Stimulated activated effector memory CD8-positive, alpha-beta T cell treated with anti-CD3 and anti-CD28 coated beads, Interleukin-12 subunit alpha, Interleukin-12 subunit beta, amount 100 ng/mL, for 72 hours (primary cell): Measurements from ENCODE around the gene GNAT2.

Experiments
- ATAC-seq: fragments of 150-1000 bp; cut with Tn5 transposase; 2 replicates; pipeline ENCODE4 v1.10.0; 2021
- DNase-seq, 2 donors: peaks; one replicate each; pipeline ENCODE4 v3.0.0; 2021 to 2022; ENCODE audit warnings: low spot score in 2 of 2
- H3K27ac Mint-ChIP-seq: one replicate; pipeline ENCODE4 v1.8.0; 2022; ENCODE audit warnings: mild to moderate bottlenecking, mixed read lengths
- H3K36me3 Mint-ChIP-seq: one replicate; pipeline ENCODE4 v1.8.0; 2022; ENCODE audit warnings: mild to moderate bottlenecking, mixed read lengths
- H3K4me1 Mint-ChIP-seq: one replicate; pipeline ENCODE4 v1.8.0; 2022; ENCODE audit warnings: mixed read lengths
- H3K4me3 Mint-ChIP-seq: one replicate; pipeline ENCODE4 v1.8.0; 2022; ENCODE audit warnings: mild to moderate bottlenecking, mixed read lengths
- H3K9me3 Mint-ChIP-seq: one replicate; pipeline ENCODE4 v1.8.0; 2022; ENCODE audit warnings: mixed read lengths

GNAT2 gene

GRCh38 chr1:109611308-109611990 lies 8.0 kb downstream of the GNAT2 start:
- H3K27ac Mint-ChIP-seq = no peak overlapping the region
- no peaks in the 10 kb centered on the region for H3K9me3 Mint-ChIP-seq
- DNase-seq = no peak
- ATAC-seq = no peak
- no peak overlapping the region for H3K4me3 Mint-ChIP-seq
- H3K4me1 Mint-ChIP-seq = peaks cover 9% of the 10 kb centered on the region
- H3K36me3 Mint-ChIP-seq = no peaks in the 10 kb centered on the region

GRCh38 chr1:109610609-109611307 lies 8.7 kb downstream of the GNAT2 start:
- Mint-ChIP-seq H3K9me3 (no peaks in the 10 kb centered on the region), H3K27ac (no peak overlapping the region)

GRCh38 chr1:109609881-109610280 lies 9.5 kb downstream of the GNAT2 start:
- DNase-seq = no peak
- H3K9me3 Mint-ChIP-seq = no peaks in the 10 kb centered on the region
- ATAC-seq = no peak
- no peaks in the 10 kb centered on the region for H3K36me3 Mint-ChIP-seq
- no peak overlapping the region for H3K4me3 Mint-ChIP-seq
- no peaks in the 10 kb centered on the region for H3K4me1 Mint-ChIP-seq
- no peak overlapping the region for H3K27ac Mint-ChIP-seq

More at GRCh38 chr1:109610609-109611307, 8.7 kb downstream of the GNAT2 start:
- DNase-seq (no peak), ATAC-seq (no peak)
- H3K36me3 Mint-ChIP-seq = no peaks in the 10 kb centered on the region
- H3K4me3 Mint-ChIP-seq = no peak overlapping the region
- H3K4me1 Mint-ChIP-seq = peaks cover 2% of the 10 kb centered on the region

- no peaks in the 10 kb centered on the region for H3K4me1 Mint-ChIP-seq
- no peaks in the 10 kb centered on the region for H3K36me3 Mint-ChIP-seq
- no peak overlapping the region for H3K4me3 Mint-ChIP-seq
- H3K27ac Mint-ChIP-seq = peak overlapping the region; percentile 35
- ATAC-seq = no peak
- H3K9me3 Mint-ChIP-seq = no peaks in the 10 kb centered on the region
- no peak for DNase-seq
Measured at GRCh38 chr1:109605381-109605780, 14.0 kb downstream of the GNAT2 start.

GRCh38 chr1:109603229-109603628 lies 16.2 kb downstream of the GNAT2 start:
- Mint-ChIP-seq H3K4me1 (no peaks in the 10 kb centered on the region), H3K36me3 (peaks cover 6% of the 10 kb centered on the region), H3K9me3 (no peaks in the 10 kb centered on the region), H3K27ac (peak overlapping the region; percentile 26), H3K4me3 (no peak overlapping the region)
- DNase-seq (no peak), ATAC-seq (no peak)

- no peak for ATAC-seq
- no peak overlapping the region for H3K27ac Mint-ChIP-seq
- H3K36me3 Mint-ChIP-seq = peaks cover 43% of the 10 kb centered on the region
Measured at GRCh38 chr1:109598655-109599054, 20.8 kb downstream of the GNAT2 start.

GRCh38 chr1:109598156-109598555 lies 21.3 kb downstream of the GNAT2 start:
- Mint-ChIP-seq H3K27ac (no peak overlapping the region), H3K9me3 (no peaks in the 10 kb centered on the region), H3K4me1 (no peaks in the 10 kb centered on the region), H3K36me3 (peaks cover 48% of the 10 kb centered on the region), H3K4me3 (no peak overlapping the region)
- DNase-seq = no peak
- ATAC-seq = no peak

More at GRCh38 chr1:109598655-109599054, 20.8 kb downstream of the GNAT2 start:
- Mint-ChIP-seq H3K4me1 (no peaks in the 10 kb centered on the region), H3K9me3 (no peaks in the 10 kb centered on the region), H3K4me3 (no peak overlapping the region)
- no peak for DNase-seq

- Mint-ChIP-seq H3K4me1 (no peaks in the 10 kb centered on the region), H3K4me3 (no peak overlapping the region), H3K27ac (no peak overlapping the region), H3K9me3 (no peaks in the 10 kb centered on the region), H3K36me3 (peaks cover 74% of the 10 kb centered on the region)
- DNase-seq (no peak), ATAC-seq (no peak)
Measured at GRCh38 chr1:109595531-109595930, 23.9 kb downstream of the GNAT2 start.

- no peak for ATAC-seq
- no peak for DNase-seq
- Mint-ChIP-seq H3K9me3 (no peaks in the 10 kb centered on the region), H3K36me3 (peaks cover 94% of the 10 kb centered on the region), H3K27ac (no peak overlapping the region), H3K4me3 (no peak overlapping the region), H3K4me1 (peaks cover 6% of the 10 kb centered on the region)
Measured at GRCh38 chr1:109592916-109593315, 26.5 kb downstream of the GNAT2 start.

GRCh38 chr1:109589679-109590078 lies 29.7 kb downstream of the GNAT2 start:
- Mint-ChIP-seq H3K4me1 (peaks cover 6% of the 10 kb centered on the region), H3K27ac (peak overlapping the region; percentile 6), H3K4me3 (no peak overlapping the region), H3K36me3 (peaks cover 100% of the 10 kb centered on the region), H3K9me3 (no peaks in the 10 kb centered on the region)
- no peak for ATAC-seq
- no peak for DNase-seq

GRCh38 chr1:109589177-109589576 lies 30.2 kb downstream of the GNAT2 start:
- DNase-seq (no peak), ATAC-seq (no peak)
- Mint-ChIP-seq H3K4me1 (peaks cover 6% of the 10 kb centered on the region), H3K27ac (peak overlapping the region; percentile 6), H3K9me3 (no peaks in the 10 kb centered on the region), H3K4me3 (no peak overlapping the region), H3K36me3 (peaks cover 100% of the 10 kb centered on the region)

GRCh38 chr1:109586055-109586454 lies 33.4 kb downstream of the GNAT2 start:
- Mint-ChIP-seq H3K4me3 (no peak overlapping the region), H3K4me1 (peaks cover 6% of the 10 kb centered on the region), H3K27ac (no peak overlapping the region), H3K36me3 (peaks cover 100% of the 10 kb centered on the region), H3K9me3 (no peaks in the 10 kb centered on the region)
- DNase-seq (no peak), ATAC-seq (no peak)

- Mint-ChIP-seq H3K4me3 (no peak overlapping the region), H3K36me3 (peaks cover 100% of the 10 kb centered on the region), H3K4me1 (peaks cover 6% of the 10 kb centered on the region), H3K27ac (no peak overlapping the region), H3K9me3 (no peaks in the 10 kb centered on the region)
- DNase-seq = no peak
- no peak for ATAC-seq
Measured at GRCh38 chr1:109584766-109585165, 34.6 kb downstream of the GNAT2 start.

- no peak overlapping the region for H3K4me3 Mint-ChIP-seq
- no peaks in the 10 kb centered on the region for H3K9me3 Mint-ChIP-seq
- ATAC-seq = no peak
- no peak overlapping the region for H3K27ac Mint-ChIP-seq
- peaks cover 99% of the 10 kb centered on the region for H3K36me3 Mint-ChIP-seq
- no peak for DNase-seq
- H3K4me1 Mint-ChIP-seq = no peaks in the 10 kb centered on the region
Measured at GRCh38 chr1:109582021-109582420, 37.4 kb downstream of the GNAT2 start.

GRCh38 chr1:109579491-109579890 lies 39.9 kb downstream of the GNAT2 start:
- ATAC-seq (no peak), DNase-seq (no peak)
- Mint-ChIP-seq H3K4me1 (no peaks in the 10 kb centered on the region), H3K9me3 (no peaks in the 10 kb centered on the region), H3K36me3 (peaks cover 99% of the 10 kb centered on the region), H3K27ac (no peak overlapping the region), H3K4me3 (no peak overlapping the region)

- Mint-ChIP-seq H3K36me3 (peaks cover 98% of the 10 kb centered on the region), H3K9me3 (no peaks in the 10 kb centered on the region), H3K4me3 (no peak overlapping the region), H3K27ac (peak overlapping the region; percentile 6), H3K4me1 (no peaks in the 10 kb centered on the region)
- ATAC-seq (no peak), DNase-seq (no peak)
Measured at GRCh38 chr1:109578947-109579443, 40.4 kb downstream of the GNAT2 start.
